HepG2 (cell line): ENCODE results near the gene UCKL1. TPM values are rescaled to one million over a fixed set of nuclear protein-coding genes. Genes with fewer than 3 reads are reported as not detected.
A peak's percentile ranks its signal among the peaks of the same experiment; 100 is the strongest.

Source experiments
- AGO2 ChIP-seq: fragments of 200-400 bp; formaldehyde crosslinking; optimal IDR thresholded peaks from 2 replicates; pipeline ENCODE3; 2017; ENCODE audit warnings: mild to moderate bottlenecking, low read depth, low read length, moderate library complexity
- ATF4 ChIP-seq, 2 experiments: fragments of 450-650 bp in 1 of 2; sonication (generic) in 1 of 2; formaldehyde crosslinking; IDR thresholded peaks; 2 replicates each; pipeline versions ENCODE4 v1.5.0 to v1.8.0; 2020 to 2022; ENCODE audit warnings: mild to moderate bottlenecking in 1 of 2, missing genetic modification reagents in 1 of 2
- FOXJ3 ChIP-seq: sonication (generic); formaldehyde crosslinking; IDR thresholded peaks from 2 replicates; pipeline ENCODE4 v1.4.0; 2020; ENCODE audit warnings: missing genetic modification reagents, mild to moderate bottlenecking, borderline replicate concordance
- JUNB ChIP-seq: sonication (generic); formaldehyde crosslinking; IDR thresholded peaks from 2 replicates; pipeline ENCODE4 v1.8.0; 2022; ENCODE audit warnings: missing genetic modification reagents, mild to moderate bottlenecking, borderline replicate concordance
- JUND ChIP-seq: sonication (generic); formaldehyde crosslinking; IDR thresholded peaks from 2 replicates; pipeline ENCODE4 v1.8.0; 2022; ENCODE audit warnings: mild to moderate bottlenecking, missing genetic modification reagents
- KLF12 ChIP-seq: sonication (generic); formaldehyde crosslinking; IDR thresholded peaks from 2 replicates; pipeline ENCODE4 v1.4.0; 2020; ENCODE audit warnings: missing genetic modification reagents, borderline replicate concordance
- KLF16 ChIP-seq, 2 experiments: sonication (generic) in 1 of 2; formaldehyde crosslinking in 1 of 2; IDR thresholded peaks; 2 replicates each; pipeline versions ENCODE4 v1.6.1 to v1.8.0; 2016 to 2023; ENCODE audit warnings: missing genetic modification reagents in 2 of 2, missing compliant biosample characterization in 1 of 2
- MED13 ChIP-seq: sonication (generic); formaldehyde crosslinking; IDR thresholded peaks from 2 replicates; pipeline ENCODE4 v1.5.0; 2020; ENCODE audit warnings: missing genetic modification reagents
- NFRKB ChIP-seq: fragments of 450-650 bp; IDR thresholded peaks from 2 replicates; pipeline ENCODE4 v1.6.1; 2017
- RFXANK ChIP-seq: IDR thresholded peaks from 2 replicates; pipeline ENCODE4 v1.6.1; 2016
- SMAD3 ChIP-seq: sonication (generic); formaldehyde crosslinking; IDR thresholded peaks from 2 replicates; pipeline ENCODE4 v1.4.0; 2020; ENCODE audit warnings: missing genetic modification reagents
- SP4 ChIP-seq: sonication (generic); formaldehyde crosslinking; IDR thresholded peaks from 2 replicates; pipeline ENCODE4 v1.8.1; 2023; ENCODE audit warnings: mild to moderate bottlenecking, missing genetic modification reagents
- SRY ChIP-seq: sonication (generic); formaldehyde crosslinking; IDR thresholded peaks from 2 replicates; pipeline ENCODE4 v1.8.0; 2022; ENCODE audit warnings: mild to moderate bottlenecking, missing genetic modification reagents
- TARDBP ChIP-seq: sonication (generic); formaldehyde crosslinking; IDR thresholded peaks from 2 replicates; pipeline ENCODE4 v1.8.0; 2022; ENCODE audit warnings: mild to moderate bottlenecking, missing genetic modification reagents
- TRAFD1 ChIP-seq: sonication (generic); formaldehyde crosslinking; IDR thresholded peaks from 2 replicates; pipeline ENCODE4 v1.5.1; 2020; ENCODE audit warnings: missing genetic modification reagents, mild to moderate bottlenecking, borderline replicate concordance
- YEATS4 ChIP-seq: sonication (generic); formaldehyde crosslinking; IDR thresholded peaks from 2 replicates; pipeline ENCODE4 v1.4.0; 2020; ENCODE audit warnings: missing genetic modification reagents, borderline replicate concordance
- ZBTB33 ChIP-seq: sonication (generic); formaldehyde crosslinking; IDR thresholded peaks from 2 replicates; pipeline ENCODE4 v1.4.0; 2020; ENCODE audit warnings: missing genetic modification reagents
- ZNF101 ChIP-seq: sonication (generic); formaldehyde crosslinking; IDR thresholded peaks from 2 replicates; pipeline ENCODE4 v1.4.0; 2020; ENCODE audit warnings: mild to moderate bottlenecking, low read depth, missing genetic modification reagents, borderline replicate concordance
- ZNF18 ChIP-seq: sonication (generic); formaldehyde crosslinking; IDR thresholded peaks from 2 replicates; pipeline ENCODE4 v1.8.0; 2022; ENCODE audit warnings: mild to moderate bottlenecking, missing genetic modification reagents; ENCODE audit not compliant: insufficient replicate concordance
- ZNF335 ChIP-seq: sonication (generic); formaldehyde crosslinking; IDR thresholded peaks from 2 replicates; pipeline ENCODE4 v1.4.0; 2020; ENCODE audit warnings: missing genetic modification reagents
- ZNF33B ChIP-seq: sonication (generic); formaldehyde crosslinking; IDR thresholded peaks from 2 replicates; pipeline ENCODE4 v1.5.1; 2020; ENCODE audit warnings: mild to moderate bottlenecking, missing genetic modification reagents
- ZNF562 ChIP-seq: sonication (generic); formaldehyde crosslinking; IDR thresholded peaks from 2 replicates; pipeline ENCODE4 v1.8.0; 2022; ENCODE audit warnings: missing genetic modification reagents, borderline replicate concordance
- ZNF720 ChIP-seq: sonication (generic); formaldehyde crosslinking; IDR thresholded peaks from 2 replicates; pipeline ENCODE4 v1.4.0; 2020; ENCODE audit warnings: missing genetic modification reagents
- ZNF792 ChIP-seq: IDR thresholded peaks from 2 replicates; pipeline ENCODE4 v1.6.1; 2016
- polyA plus RNA-seq, 8 experiments: library from polyadenylated mRNA; depleted of rRNA in 3 of 8; stranded (reverse) in 7 of 8; unstranded in 1 of 8; fragments of >200 nt; fragmentation: Illumina TruSeq in 4 of 8; extraction: Trizol in 4 of 8; gene quantifications; 2 replicates each; pipeline versions ENCODE4 v1.2.1 to v1.2.3, GENCODE V29; 2011 to 2016; ENCODE audit warnings: low read depth in 4 of 8, missing spikeins in 1 of 8, mixed read lengths in 1 of 8; ENCODE audit not compliant: insufficient read depth in 1 of 8
- total RNA-seq, 5 experiments: library from RNA; depleted of rRNA; stranded (reverse); fragments of >200 nt; fragmentation: Illumina TruSeq; extraction: Trizol; gene quantifications; 2 replicates each; pipeline ENCODE4 v1.2.3, GENCODE V29; 2016; ENCODE audit warnings: low read depth in 1 of 5

Gene UCKL1
- total and polyA plus RNA-seq, 2 of the 13 experiments (the other 11 are each of a cell fraction or from before 2014, with no cell fraction given) = 50.2 to 126 TPM

- 0 out of 2 replicates have a peak, but pooled peaks have one; percentile 15 for TF ChIP-seq ZBTB33 (CRISPR knock-in tag)
- TF ChIP-seq ZNF101 (CRISPR knock-in tag) = no peak
- peak; percentile 89 for TF ChIP-seq MED13 (CRISPR knock-in tag)
- peak; percentile 80 for TF ChIP-seq ZNF335
- 0 out of 2 replicates have a peak, but pooled peaks have one; percentile 43 for TF ChIP-seq ZNF33B (CRISPR knock-in tag)
- TF ChIP-seq FOXJ3 (CRISPR knock-in tag) = no peak; the same call in 1 of the 2 replicates
- TF ChIP-seq KLF12 = peak; percentile 87
- peak; percentile 71; the same call in 1 of the 2 replicates for TF ChIP-seq SP4 (CRISPR knock-in tag)
- no peak for TF ChIP-seq JUNB (CRISPR knock-in tag)
- no peak for TF ChIP-seq JUND (CRISPR knock-in tag)
- TF ChIP-seq ZNF720 (CRISPR knock-in tag) = no peak
- peak; percentile 94 for TF ChIP-seq YEATS4 (CRISPR knock-in tag)
- TF ChIP-seq ZNF562 (CRISPR knock-in tag) = no peak
- TF ChIP-seq AGO2 = peak; percentile 85
- TF ChIP-seq ZNF792 (CRISPR knock-in tag) = peak; percentile 90; the same call in 1 of the 2 replicates
- peak; percentile 51; the same call in 1 of the 2 replicates for TF ChIP-seq TRAFD1 (CRISPR knock-in tag)
- TF ChIP-seq TARDBP (CRISPR knock-in tag) = peak; percentile 71
- 0 out of 2 replicates have a peak, but pooled peaks have one; percentile 77 for TF ChIP-seq RFXANK
- no peak for TF ChIP-seq ATF4 (CRISPR knock-in tag; IDR thresholded peaks at IDR 0.05)
- no peak for TF ChIP-seq ZNF18 (CRISPR knock-in tag)
- TF ChIP-seq SRY (CRISPR knock-in tag) = no peak; the same call in 1 of the 2 replicates
- peak in 1 of 2 experiments; percentile 91; a peak in 2 of 4 replicates for TF ChIP-seq KLF16 (CRISPR knock-in tag; IDR thresholded peaks at IDR 0.05)
- peak; percentile 57; the same call in 1 of the 2 replicates for TF ChIP-seq SMAD3 (CRISPR knock-in tag)
- TF ChIP-seq NFRKB = no peak
Observed at GRCh38 chr20:63978319-63979228, 22.4 kb upstream of the UCKL1 start (continued).
